Measurements from ENCODE around the gene MTHFD1L.

MTHFD1L gene

GRCh38 chr6:150876598-150876997 lies 11.1 kb downstream of the MTHFD1L start:
- H3K9me3 ChIP-seq (ENCODE audit: severe bottlenecking) = no peaks in the 10 kb centered on the region
- no peak for ATAC-seq (ENCODE audit: low read depth)
- peaks cover 77% of the 10 kb centered on the region for H3K36me3 ChIP-seq (ENCODE audit: low read depth)
- no peak for DNase-seq (ENCODE audit: low spot score)
- TF ChIP-seq, protein P1, sequence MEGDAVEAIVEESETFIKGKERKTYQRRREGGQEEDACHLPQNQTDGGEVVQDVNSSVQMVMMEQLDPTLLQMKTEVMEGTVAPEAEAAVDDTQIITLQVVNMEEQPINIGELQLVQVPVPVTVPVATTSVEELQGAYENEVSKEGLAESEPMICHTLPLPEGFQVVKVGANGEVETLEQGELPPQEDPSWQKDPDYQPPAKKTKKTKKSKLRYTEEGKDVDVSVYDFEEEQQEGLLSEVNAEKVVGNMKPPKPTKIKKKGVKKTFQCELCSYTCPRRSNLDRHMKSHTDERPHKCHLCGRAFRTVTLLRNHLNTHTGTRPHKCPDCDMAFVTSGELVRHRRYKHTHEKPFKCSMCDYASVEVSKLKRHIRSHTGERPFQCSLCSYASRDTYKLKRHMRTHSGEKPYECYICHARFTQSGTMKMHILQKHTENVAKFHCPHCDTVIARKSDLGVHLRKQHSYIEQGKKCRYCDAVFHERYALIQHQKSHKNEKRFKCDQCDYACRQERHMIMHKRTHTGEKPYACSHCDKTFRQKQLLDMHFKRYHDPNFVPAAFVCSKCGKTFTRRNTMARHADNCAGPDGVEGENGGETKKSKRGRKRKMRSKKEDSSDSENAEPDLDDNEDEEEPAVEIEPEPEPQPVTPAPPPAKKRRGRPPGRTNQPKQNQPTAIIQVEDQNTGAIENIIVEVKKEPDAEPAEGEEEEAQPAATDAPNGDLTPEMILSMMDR (IDR thresholded peaks at IDR 0.05; ENCODE audit: poor library complexity, severe bottlenecking) = no peak
- H3K4me1 ChIP-seq (ENCODE audit: insufficient read depth, poor library complexity, severe bottlenecking) = peaks cover 13% of the 10 kb centered on the region
- no peaks in the 10 kb centered on the region for H3K27me3 ChIP-seq (ENCODE audit: insufficient read depth, poor library complexity, severe bottlenecking)
- no peak overlapping the region for H3K27ac ChIP-seq (ENCODE audit: poor library complexity, severe bottlenecking)
- no peak overlapping the region for H3K4me3 ChIP-seq (ENCODE audit: severe bottlenecking)

DNA sequence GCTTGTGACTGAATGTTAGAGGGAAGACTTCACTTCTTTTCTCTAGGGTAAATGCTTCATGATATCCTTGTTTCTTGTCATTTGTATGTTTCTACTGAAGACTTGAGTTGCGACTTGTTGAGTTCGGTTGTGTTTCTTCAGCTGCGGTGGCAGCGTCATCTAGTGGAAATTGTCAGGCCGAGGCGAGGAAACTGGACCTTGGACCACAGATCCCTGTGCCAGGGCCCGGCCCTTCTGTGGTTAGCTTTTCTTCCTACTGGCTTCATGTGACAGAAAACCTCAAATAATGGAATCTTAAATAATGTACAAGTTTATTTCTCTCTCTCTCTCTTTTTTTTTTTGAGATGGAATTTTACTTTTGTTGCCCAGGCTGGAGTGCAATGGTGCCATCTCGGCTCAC lies 12.4 kb downstream of the MTHFD1L start:
- Histone ChIP-seq H3K4me3 (ENCODE audit: severe bottlenecking) (no peak overlapping the region), H3K27ac (ENCODE audit: poor library complexity, severe bottlenecking) (no peak overlapping the region), H3K36me3 (ENCODE audit: low read depth) (peaks cover 74% of the 10 kb centered on the region), H3K9me3 (ENCODE audit: severe bottlenecking) (no peaks in the 10 kb centered on the region), H3K27me3 (ENCODE audit: insufficient read depth, poor library complexity, severe bottlenecking) (no peaks in the 10 kb centered on the region), H3K4me1 (ENCODE audit: insufficient read depth, poor library complexity, severe bottlenecking) (peaks cover 25% of the 10 kb centered on the region)
- ATAC-seq (ENCODE audit: low read depth) (no peak), DNase-seq (ENCODE audit: low spot score) (no peak)
- TF ChIP-seq, protein P1 (IDR thresholded peaks at IDR 0.05; ENCODE audit: poor library complexity, severe bottlenecking) = no peak

DNA sequence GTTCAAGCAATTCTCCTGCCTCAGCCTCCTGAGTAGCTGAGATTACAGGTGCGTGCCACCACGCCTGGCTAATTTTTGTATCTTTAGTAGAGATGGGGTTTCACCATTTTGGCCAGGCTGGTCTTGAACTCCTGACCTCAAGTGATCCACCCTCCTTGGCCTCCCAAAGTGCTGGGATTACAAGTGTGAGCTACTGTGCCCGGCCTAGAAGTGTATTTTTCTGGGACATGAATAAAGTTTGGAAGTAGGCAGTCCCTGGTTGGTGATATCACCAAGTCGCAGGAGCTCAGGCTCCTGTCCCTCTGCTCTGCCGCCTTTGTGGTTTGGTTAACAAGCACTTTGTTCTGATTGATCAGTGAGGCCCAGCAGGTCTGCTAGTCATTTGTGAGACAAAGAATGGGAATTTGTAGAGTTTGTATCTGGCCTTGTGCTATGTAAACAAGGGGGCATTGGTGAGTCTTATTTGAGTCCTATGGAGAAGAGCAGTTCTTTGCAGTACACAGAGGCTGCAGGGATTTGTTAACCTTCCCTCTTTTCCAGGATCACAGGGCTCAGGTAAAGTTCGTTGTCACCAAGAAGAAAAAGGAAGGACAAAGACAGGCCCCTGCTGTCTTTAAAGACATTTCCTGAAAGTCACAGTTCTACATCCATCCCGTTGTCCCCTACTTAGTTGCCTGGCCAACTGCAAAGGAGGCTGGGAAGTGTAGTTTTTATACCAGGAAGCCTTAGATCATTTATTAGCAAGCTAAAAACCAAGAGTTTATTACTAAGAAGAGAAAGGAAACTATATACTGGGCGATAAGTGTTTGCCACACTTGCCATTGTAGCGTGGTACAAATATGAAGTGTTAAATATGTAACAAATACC lies 13.1 kb downstream of the MTHFD1L start:
- Histone ChIP-seq H3K9me3 (ENCODE audit: severe bottlenecking) (no peaks in the 10 kb centered on the region), H3K27me3 (ENCODE audit: insufficient read depth, poor library complexity, severe bottlenecking) (no peaks in the 10 kb centered on the region), H3K27ac (ENCODE audit: poor library complexity, severe bottlenecking) (no peak overlapping the region), H3K4me1 (ENCODE audit: insufficient read depth, poor library complexity, severe bottlenecking) (peaks cover 25% of the 10 kb centered on the region), H3K4me3 (ENCODE audit: severe bottlenecking) (no peak overlapping the region), H3K36me3 (ENCODE audit: low read depth) (peaks cover 79% of the 10 kb centered on the region)
- DNase-seq (ENCODE audit: low spot score) (no peak), ATAC-seq (ENCODE audit: low read depth) (no peak)
- TF ChIP-seq, protein P1 (IDR thresholded peaks at IDR 0.05; ENCODE audit: poor library complexity, severe bottlenecking) = no peak

GRCh38 chr6:150880336-150880735 lies 14.8 kb downstream of the MTHFD1L start:
- Histone ChIP-seq H3K36me3 (ENCODE audit: low read depth) (peaks cover 89% of the 10 kb centered on the region), H3K9me3 (ENCODE audit: severe bottlenecking) (no peaks in the 10 kb centered on the region), H3K4me3 (ENCODE audit: severe bottlenecking) (no peak overlapping the region), H3K27ac (ENCODE audit: poor library complexity, severe bottlenecking) (no peak overlapping the region), H3K4me1 (ENCODE audit: insufficient read depth, poor library complexity, severe bottlenecking) (peaks cover 25% of the 10 kb centered on the region), H3K27me3 (ENCODE audit: insufficient read depth, poor library complexity, severe bottlenecking) (no peaks in the 10 kb centered on the region)
- TF ChIP-seq, protein P1 (IDR thresholded peaks at IDR 0.05; ENCODE audit: poor library complexity, severe bottlenecking) = no peak
- ATAC-seq (ENCODE audit: low read depth) (no peak), DNase-seq (ENCODE audit: low spot score) (no peak)

DNA sequence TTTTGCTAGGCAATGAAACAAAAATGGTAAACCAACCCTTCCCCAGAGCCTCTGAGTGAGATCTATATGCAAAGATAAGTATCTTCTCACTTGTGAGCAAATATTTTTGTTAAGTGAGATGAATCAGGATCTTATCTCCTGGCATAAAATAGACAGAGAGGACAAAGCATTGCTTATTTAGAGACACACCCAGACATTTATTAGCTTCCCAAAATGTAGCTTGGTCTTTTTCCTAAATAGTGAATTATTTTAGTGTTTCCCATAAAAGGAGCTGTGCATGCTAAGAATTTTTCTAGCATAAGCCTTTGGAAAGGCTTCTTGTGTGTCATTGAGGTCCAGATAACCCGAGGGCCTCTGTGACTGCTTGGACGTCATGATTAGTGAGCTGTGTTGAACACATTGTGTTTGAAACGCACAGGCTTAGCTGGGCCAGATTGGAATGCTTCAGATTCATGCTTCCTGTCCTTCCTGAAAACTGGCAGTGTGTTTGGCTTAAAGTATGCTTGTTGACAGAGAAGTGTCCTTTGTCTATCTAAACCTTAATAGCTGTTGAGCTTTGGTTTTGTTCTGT lies 16.5 kb downstream of the MTHFD1L start:
- TF ChIP-seq, protein P1 (IDR thresholded peaks at IDR 0.05; ENCODE audit: poor library complexity, severe bottlenecking) = no peak
- H3K4me3 ChIP-seq (ENCODE audit: severe bottlenecking) = no peak overlapping the region
- peaks cover 25% of the 10 kb centered on the region for H3K4me1 ChIP-seq (ENCODE audit: insufficient read depth, poor library complexity, severe bottlenecking)
- ATAC-seq (ENCODE audit: low read depth) = peak; percentile 98
- peaks cover 91% of the 10 kb centered on the region for H3K36me3 ChIP-seq (ENCODE audit: low read depth)
- H3K27me3 ChIP-seq (ENCODE audit: insufficient read depth, poor library complexity, severe bottlenecking) = no peaks in the 10 kb centered on the region
- H3K27ac ChIP-seq (ENCODE audit: poor library complexity, severe bottlenecking) = peak overlapping the region; percentile 81
- peak; percentile 69 for DNase-seq (ENCODE audit: low spot score)
- H3K9me3 ChIP-seq (ENCODE audit: severe bottlenecking) = no peaks in the 10 kb centered on the region
